HCT116 (cell line): Measurements from ENCODE around the gene HBP1.

Experiments
- CTCF ChIP-seq, 3 experiments: fragments of 200-600 bp in 1 of 3; sonication (generic) in 1 of 3; IDR thresholded peaks in 2 of 3; conservative IDR thresholded peaks in 1 of 3; 2 replicates each; pipeline ENCODE4 v1.5.1; 2012 to 2017; ENCODE audit warnings: low read depth in 2 of 3, low read length in 2 of 3, antibody characterized with exemption in 1 of 3, borderline replicate concordance in 1 of 3, control low read depth in 1 of 3, mild to moderate bottlenecking in 1 of 3, mixed read lengths in 1 of 3, mixed run types in 1 of 3, moderate library complexity in 1 of 3; ENCODE audit not compliant: insufficient read depth in 1 of 3
- JUND ChIP-seq: IDR thresholded peaks from 2 replicates; pipeline ENCODE4 v1.6.1; 2012
- ZBTB33 ChIP-seq: IDR thresholded peaks from 2 replicates; pipeline ENCODE4 v1.6.1; 2011; ENCODE audit warnings: mild to moderate bottlenecking, low read length, moderate library complexity; ENCODE audit not compliant: insufficient replicate concordance; ENCODE audit errors: extremely low read depth

- no peak for TF ChIP-seq JUND
- no peak for TF ChIP-seq CTCF (IDR thresholded peaks at IDR 0.05 in 2 of 3, conservative IDR thresholded peaks at IDR 0.05 in 1 of 3; ENCODE audit: borderline replicate concordance in 1 of 3, insufficient read depth in 1 of 3, low read depth in 2 of 3, low read length in 2 of 3)
- no peak for TF ChIP-seq ZBTB33
These were observed 17.4 kb downstream of the HBP1 start for GRCh38 chr7:107186240-107186639.
